NCI-H82 treated with DMSO at 0.1 percent for 48 hours (cell line): ENCODE data around the gene TMEM31.

Experiments used
- DNase-seq: peaks from one replicate; lab custom pipeline; 2025; ENCODE audit not compliant: unreplicated experiment; lab: John Stamatoyannopoulos, UW

TMEM31 gene

GRCh38 chrX:103710609-103711008, at the start of gene TMEM31:
TSS of gene TMEM31 (plus strand) at chrX:103710909. CDS start at chrX:103712259, 1,350 bp downstream.
- DNase-seq: no peak

GRCh38 chrX:103663981-103664762, 46.5 kb upstream of the TMEM31 start:
- DNase-seq: no peak

GRCh38 chrX:103666202-103667107, 44.3 kb upstream of the TMEM31 start:
- peak; percentile 40 for DNase-seq

GRCh38 chrX:103669745-103670144, 41.0 kb upstream of the TMEM31 start:
- no peak for DNase-seq

GRCh38 chrX:103674531-103675454, 35.9 kb upstream of the TMEM31 start:
- DNase-seq: peak; percentile 28

- DNase-seq: no peak
These were observed 32.3 kb upstream of the TMEM31 start for GRCh38 chrX:103678199-103678993.

GRCh38 chrX:103681443-103681842, 29.3 kb upstream of the TMEM31 start:
- DNase-seq: no peak

GRCh38 chrX:103685396-103685795, 25.3 kb upstream of the TMEM31 start:
- DNase-seq: no peak

GRCh38 chrX:103686199-103687072, 24.3 kb upstream of the TMEM31 start, which contains the start of gene MORF4L2:
TSS of gene MORF4L2 (minus strand) at chrX:103686699. CDS start at chrX:103677027, 9,672 bp downstream.
- DNase-seq: peak; percentile 96

GRCh38 chrX:103687073-103687695, 23.5 kb upstream of the TMEM31 start:
- peak; percentile 73 for DNase-seq

GRCh38 chrX:103687696-103688201, 23.0 kb upstream of the TMEM31 start:
- peak; percentile 64 for DNase-seq

GRCh38 chrX:103688946-103689345, 21.8 kb upstream of the TMEM31 start:
- no peak for DNase-seq

- DNase-seq: no peak
These were observed 19.6 kb upstream of the TMEM31 start for GRCh38 chrX:103691059-103691458.

GRCh38 chrX:103697687-103698086, 13.0 kb upstream of the TMEM31 start:
- no peak for DNase-seq

GRCh38 chrX:103699243-103699642, 11.5 kb upstream of the TMEM31 start:
- no peak for DNase-seq

- peak; percentile 8 for DNase-seq
These were observed 5.8 kb upstream of the TMEM31 start for GRCh38 chrX:103704863-103705262.

GRCh38 chrX:103716962-103717361, 6.3 kb downstream of the TMEM31 start:
- DNase-seq: no peak

GRCh38 chrX:103718120-103718519, 7.4 kb downstream of the TMEM31 start:
- DNase-seq: no peak
